GM13977 (cell line): ENCODE measurements around the gene CAP1.

Experiments
- DNase-seq: peaks from one replicate; pipeline ENCODE4 v3.0.0; 2012; ENCODE audit warnings: low spot score
- in situ Hi-C: fragments of 300-500 bp; cut with MboI; formaldehyde crosslinking; loops from one replicate; pipeline ENCODE4 v1.12.0; 2022; ENCODE audit warnings: low sequenced_read_pairs, low pct_unique_long_range_greater_than_20kb, mixed read lengths, inconsistent platforms; ENCODE audit not compliant: unreplicated experiment
- TF ChIP-seq, protein P1 (sequence below): IDR thresholded peaks from 2 replicates; pipeline ENCODE4 v1.5.1; 2012; ENCODE audit warnings: mild to moderate bottlenecking, control low read depth; ENCODE audit not compliant: insufficient read depth; ENCODE audit errors: extremely low read depth, missing control alignments

Gene CAP1

DNA sequence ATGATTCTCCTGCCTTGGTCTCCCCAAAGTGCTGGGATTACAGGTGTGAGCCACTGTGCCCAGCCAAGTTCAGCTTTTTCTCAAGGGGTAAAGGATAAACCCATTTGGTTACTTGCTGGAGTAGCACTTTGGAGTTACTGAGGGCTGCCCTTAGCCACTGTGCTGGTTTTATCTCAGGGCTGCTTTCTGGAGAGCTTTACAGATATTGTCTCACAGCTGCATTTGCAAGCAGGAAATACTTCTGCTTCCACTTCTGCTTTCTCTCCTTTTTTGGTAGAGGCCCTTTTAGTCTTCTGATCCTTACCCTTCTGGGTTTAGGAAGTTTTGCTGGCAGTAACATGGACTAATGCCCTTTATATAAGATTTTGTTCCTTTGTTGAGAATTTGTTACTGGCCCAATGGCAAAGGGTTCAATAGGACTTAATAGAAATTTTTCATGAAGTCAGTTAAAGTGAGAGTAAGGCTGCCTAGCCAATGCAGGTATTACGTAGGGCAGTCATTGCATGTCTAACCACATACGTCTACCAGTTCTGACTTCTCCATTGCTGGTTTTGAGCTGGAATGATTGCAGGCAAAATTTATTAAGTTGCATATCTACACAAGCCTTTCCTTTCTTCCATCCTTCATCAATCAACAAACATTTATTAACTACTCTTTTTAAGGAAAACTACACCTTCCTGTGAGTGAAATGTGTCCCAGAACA, 24.4 kb downstream of the CAP1 start:
- in situ Hi-C loops, result no loop called here
- TF ChIP-seq, protein P1, sequence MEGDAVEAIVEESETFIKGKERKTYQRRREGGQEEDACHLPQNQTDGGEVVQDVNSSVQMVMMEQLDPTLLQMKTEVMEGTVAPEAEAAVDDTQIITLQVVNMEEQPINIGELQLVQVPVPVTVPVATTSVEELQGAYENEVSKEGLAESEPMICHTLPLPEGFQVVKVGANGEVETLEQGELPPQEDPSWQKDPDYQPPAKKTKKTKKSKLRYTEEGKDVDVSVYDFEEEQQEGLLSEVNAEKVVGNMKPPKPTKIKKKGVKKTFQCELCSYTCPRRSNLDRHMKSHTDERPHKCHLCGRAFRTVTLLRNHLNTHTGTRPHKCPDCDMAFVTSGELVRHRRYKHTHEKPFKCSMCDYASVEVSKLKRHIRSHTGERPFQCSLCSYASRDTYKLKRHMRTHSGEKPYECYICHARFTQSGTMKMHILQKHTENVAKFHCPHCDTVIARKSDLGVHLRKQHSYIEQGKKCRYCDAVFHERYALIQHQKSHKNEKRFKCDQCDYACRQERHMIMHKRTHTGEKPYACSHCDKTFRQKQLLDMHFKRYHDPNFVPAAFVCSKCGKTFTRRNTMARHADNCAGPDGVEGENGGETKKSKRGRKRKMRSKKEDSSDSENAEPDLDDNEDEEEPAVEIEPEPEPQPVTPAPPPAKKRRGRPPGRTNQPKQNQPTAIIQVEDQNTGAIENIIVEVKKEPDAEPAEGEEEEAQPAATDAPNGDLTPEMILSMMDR, result no peak
- peak; percentile 38 for DNase-seq

DNA sequence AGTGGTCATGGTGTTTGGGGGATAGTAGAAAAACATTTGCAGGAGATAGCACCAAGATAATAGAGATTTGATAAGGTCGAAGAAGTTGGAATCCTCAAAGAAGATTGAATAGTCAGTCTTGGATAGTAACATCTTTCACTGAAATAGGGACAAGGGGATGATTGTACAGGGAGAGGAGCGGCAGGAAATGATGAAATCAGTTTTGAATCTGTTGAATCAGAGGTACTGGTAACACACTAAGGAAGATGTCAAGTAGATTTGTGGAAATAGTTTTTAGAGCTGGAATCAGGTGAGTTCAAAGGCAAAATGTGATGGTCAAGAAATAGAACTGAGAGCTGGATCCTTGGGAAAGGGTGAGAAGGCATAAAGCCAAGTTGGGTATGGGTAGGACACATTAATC, 26.5 kb downstream of the CAP1 start:
- TF ChIP-seq, protein P1, result no peak
- in situ Hi-C loops, result no loop called here
- DNase-seq, result no peak

DNA sequence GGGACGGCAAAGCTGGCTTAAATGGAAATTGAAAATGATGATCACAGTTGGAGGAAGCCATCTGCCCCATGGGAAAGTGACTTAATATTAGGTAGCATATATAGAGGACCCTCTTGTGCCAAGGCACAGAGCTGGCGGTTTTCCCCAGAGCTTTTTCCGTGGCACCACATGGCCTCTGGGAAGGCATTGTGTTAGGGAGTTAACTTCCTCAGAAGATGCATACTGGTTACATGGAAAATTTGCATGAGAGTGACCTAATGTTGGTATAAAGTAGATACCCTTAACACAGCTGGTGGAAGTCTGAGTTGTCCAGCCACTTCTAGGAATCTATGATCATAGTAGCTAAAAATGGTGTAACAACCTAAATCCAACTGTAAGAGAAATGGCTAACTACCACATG, 27.3 kb downstream of the CAP1 start:
- DNase-seq, result no peak
- TF ChIP-seq, protein P1, result no peak
- in situ Hi-C loops, result no loop called here

DNA sequence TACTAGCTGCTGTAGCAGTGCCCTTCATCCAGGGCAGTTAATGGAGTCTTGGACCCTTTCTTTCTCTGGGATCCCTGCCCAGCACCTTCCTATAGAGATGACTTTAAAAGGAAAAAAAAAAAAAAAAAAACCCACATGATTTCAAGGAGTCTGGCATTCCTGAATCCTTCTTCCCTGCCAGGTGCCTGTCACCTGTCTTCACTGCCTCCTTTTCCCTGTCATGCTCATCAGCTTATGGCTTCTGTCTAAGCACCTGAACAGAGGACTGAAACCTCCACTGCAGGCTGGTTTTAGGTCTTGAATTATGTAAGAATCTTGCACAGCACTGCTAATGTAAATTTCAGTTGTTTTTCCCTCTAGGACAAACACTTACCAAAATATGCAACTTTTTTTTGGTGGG, 31.6 kb downstream of the CAP1 start:
- no peak for DNase-seq
- in situ Hi-C loops, result no loop called here
- TF ChIP-seq, protein P1, result no peak

DNA sequence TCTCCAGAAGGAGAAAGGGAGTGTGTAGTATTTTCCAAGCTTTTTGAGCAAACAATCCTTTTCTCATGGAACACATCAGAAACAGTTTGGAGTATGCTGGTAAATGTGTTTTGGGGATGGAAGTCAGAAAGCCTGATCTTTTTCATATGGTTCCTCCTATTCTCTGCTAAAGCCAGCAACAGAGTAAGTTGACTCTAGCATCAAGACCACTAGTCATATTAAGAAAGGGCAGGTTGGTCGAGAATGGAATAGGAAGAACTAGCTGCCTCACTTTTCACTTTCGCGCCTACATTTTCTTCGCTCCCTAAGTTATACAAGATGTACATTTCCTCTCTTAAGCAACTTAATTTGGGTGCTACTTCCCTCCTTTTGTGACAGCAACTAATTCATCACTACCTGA, 32.5 kb downstream of the CAP1 start:
- no peak for DNase-seq
- in situ Hi-C loops, result no loop called here

DNA sequence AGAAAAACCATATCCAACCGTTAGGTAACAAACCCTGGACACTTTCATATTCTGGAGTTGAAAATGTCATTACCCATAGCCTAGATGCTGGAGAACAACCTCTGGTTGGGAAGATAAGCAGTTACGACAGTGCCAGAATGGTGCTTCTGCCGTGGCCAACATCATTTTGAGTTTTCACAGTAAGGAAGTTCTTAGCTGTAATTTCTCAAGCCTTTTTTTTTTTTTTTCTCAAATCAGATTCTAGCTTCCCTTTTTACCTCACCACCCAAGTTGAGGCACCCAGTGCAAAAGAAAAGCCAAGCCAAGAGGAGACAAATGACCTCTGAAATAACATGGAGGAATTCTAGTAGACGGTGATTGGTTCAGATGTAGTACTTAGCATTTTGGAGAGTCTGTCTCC, 34.7 kb downstream of the CAP1 start:
- in situ Hi-C loops, result no loop called here
- DNase-seq, result no peak
- TF ChIP-seq, protein P1, result no peak

More for the DNA sequence above, 32.5 kb downstream of the CAP1 start:
- TF ChIP-seq, protein P1, result no peak
